Spleen (tissue), 7 donors: Measurements from ENCODE around the gene PRKCH.

Experiments
- POLR2A ChIP-seq, 3 donors: fragments of 450-650 bp; IDR thresholded peaks; one replicate each; pipeline ENCODE4 v1.5.1; 2017; ENCODE audit warnings: antibody characterized with exemption in 3 of 3, mild to moderate bottlenecking in 1 of 3
- POLR2AphosphoS5 ChIP-seq, 3 donors: sonication (generic); formaldehyde crosslinking; IDR thresholded peaks; one replicate each; pipeline ENCODE4 v1.5.1; 2017; ENCODE audit warnings: antibody characterized with exemption in 3 of 3
- TF ChIP-seq, protein P1 (sequence below), 11 experiments: fragments of 200-600 bp in 7 of 11; fragments of 450-650 bp in 4 of 11; sonication (generic) in 4 of 11; IDR thresholded peaks in 8 of 11; conservative IDR thresholded peaks in 3 of 11; 1 replicate in 7 of 11; 2 replicates in 4 of 11; pipeline versions ENCODE4 v1.4.0 to v1.8.0; 2016 to 2021; ENCODE audit warnings: antibody characterized with exemption in 11 of 11, inconsistent platforms in 4 of 11, mild to moderate bottlenecking in 1 of 11
- donor health status: DM: no; HTN: no; CAD: no; lungs with moderate emphysema.
- donor health status: DM: no; HTN: no; CAD: no.
- donor health status: DM: no; HTN: no; CAD: no.

DNA sequence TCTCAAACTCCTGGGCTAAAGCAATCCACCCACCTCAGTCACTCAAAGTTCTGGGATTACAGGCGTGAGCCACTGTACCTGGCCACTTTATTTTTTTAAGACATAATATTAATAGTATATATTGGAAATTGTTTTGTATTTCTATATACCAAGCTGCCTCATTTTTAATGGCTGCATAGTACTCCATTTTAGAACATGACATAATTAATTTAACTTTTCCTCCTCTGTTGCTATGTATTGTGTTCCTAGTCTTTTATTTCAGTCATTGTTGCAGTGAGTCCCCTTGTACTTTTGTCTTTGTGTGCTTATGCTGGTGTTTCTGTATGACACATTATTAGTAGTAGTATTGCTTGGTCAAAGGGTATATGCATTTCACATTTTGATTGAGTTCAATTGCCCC lies 138.7 kb downstream of the PRKCH start:
- TF ChIP-seq, protein P1, sequence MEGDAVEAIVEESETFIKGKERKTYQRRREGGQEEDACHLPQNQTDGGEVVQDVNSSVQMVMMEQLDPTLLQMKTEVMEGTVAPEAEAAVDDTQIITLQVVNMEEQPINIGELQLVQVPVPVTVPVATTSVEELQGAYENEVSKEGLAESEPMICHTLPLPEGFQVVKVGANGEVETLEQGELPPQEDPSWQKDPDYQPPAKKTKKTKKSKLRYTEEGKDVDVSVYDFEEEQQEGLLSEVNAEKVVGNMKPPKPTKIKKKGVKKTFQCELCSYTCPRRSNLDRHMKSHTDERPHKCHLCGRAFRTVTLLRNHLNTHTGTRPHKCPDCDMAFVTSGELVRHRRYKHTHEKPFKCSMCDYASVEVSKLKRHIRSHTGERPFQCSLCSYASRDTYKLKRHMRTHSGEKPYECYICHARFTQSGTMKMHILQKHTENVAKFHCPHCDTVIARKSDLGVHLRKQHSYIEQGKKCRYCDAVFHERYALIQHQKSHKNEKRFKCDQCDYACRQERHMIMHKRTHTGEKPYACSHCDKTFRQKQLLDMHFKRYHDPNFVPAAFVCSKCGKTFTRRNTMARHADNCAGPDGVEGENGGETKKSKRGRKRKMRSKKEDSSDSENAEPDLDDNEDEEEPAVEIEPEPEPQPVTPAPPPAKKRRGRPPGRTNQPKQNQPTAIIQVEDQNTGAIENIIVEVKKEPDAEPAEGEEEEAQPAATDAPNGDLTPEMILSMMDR (IDR thresholded peaks at IDR 0.05 in 8 of 11, conservative IDR thresholded peaks at IDR 0.05 in 3 of 11): no peak
- no peak for TF ChIP-seq POLR2A (IDR thresholded peaks at IDR 0.05)
- TF ChIP-seq POLR2AphosphoS5 (IDR thresholded peaks at IDR 0.05): no peak
